GM19035 (cell line): ENCODE results near the gene TIMM10.

ENCODE experiments used
- ATAC-seq: cut with Tn5 transposase; IDR thresholded peaks from one replicate; pipeline ENCODE4 v1.9.1; 2021; ENCODE audit not compliant: unreplicated experiment

The TIMM10 gene

GRCh38 chr11:57504511-57504910 is 26.0 kb downstream of the TIMM10 start:
- ATAC-seq: no peak

GRCh38 chr11:57502870-57503269 is 27.7 kb downstream of the TIMM10 start:
- ATAC-seq: no peak

- no peak for ATAC-seq
Observed at GRCh38 chr11:57502376-57502775, 28.2 kb downstream of the TIMM10 start.

- no peak for ATAC-seq
Observed at GRCh38 chr11:57501953-57502352, 28.6 kb downstream of the TIMM10 start.

GRCh38 chr11:57500926-57501325 is 29.6 kb downstream of the TIMM10 start:
- no peak for ATAC-seq

GRCh38 chr11:57500515-57500914 is 30.0 kb downstream of the TIMM10 start:
- ATAC-seq: no peak

- no peak for ATAC-seq
Observed at GRCh38 chr11:57499983-57500461, 30.5 kb downstream of the TIMM10 start.

GRCh38 chr11:57499413-57499982 is 31.1 kb downstream of the TIMM10 start:
- peak; percentile 98 for ATAC-seq

GRCh38 chr11:57498540-57498939 is 32.0 kb downstream of the TIMM10 start:
- no peak for ATAC-seq

- no peak for ATAC-seq
Observed at GRCh38 chr11:57497303-57498247, 33.0 kb downstream of the TIMM10 start.

- no peak for ATAC-seq
Observed at GRCh38 chr11:57496109-57496820, 34.3 kb downstream of the TIMM10 start.

GRCh38 chr11:57493507-57494503 is 36.7 kb downstream of the TIMM10 start:
- ATAC-seq: peak; percentile 77

- ATAC-seq: no peak
Observed at GRCh38 chr11:57491371-57492061, 39.0 kb downstream of the TIMM10 start.

GRCh38 chr11:57490456-57491248 is 39.9 kb downstream of the TIMM10 start:
- ATAC-seq: no peak

- no peak for ATAC-seq
Observed at GRCh38 chr11:57487920-57488659, 42.5 kb downstream of the TIMM10 start.

GRCh38 chr11:57487021-57487778 is 43.4 kb downstream of the TIMM10 start:
- no peak for ATAC-seq

GRCh38 chr11:57485217-57485990 is 45.1 kb downstream of the TIMM10 start:
- no peak for ATAC-seq
